HG03571 (cell line): Measurements from ENCODE around the gene CNIH3.

ENCODE experiments used
- ATAC-seq: cut with Tn5 transposase; IDR thresholded peaks from one replicate; pipeline ENCODE4 v1.9.1; 2021; ENCODE audit not compliant: unreplicated experiment

The CNIH3 gene

DNA sequence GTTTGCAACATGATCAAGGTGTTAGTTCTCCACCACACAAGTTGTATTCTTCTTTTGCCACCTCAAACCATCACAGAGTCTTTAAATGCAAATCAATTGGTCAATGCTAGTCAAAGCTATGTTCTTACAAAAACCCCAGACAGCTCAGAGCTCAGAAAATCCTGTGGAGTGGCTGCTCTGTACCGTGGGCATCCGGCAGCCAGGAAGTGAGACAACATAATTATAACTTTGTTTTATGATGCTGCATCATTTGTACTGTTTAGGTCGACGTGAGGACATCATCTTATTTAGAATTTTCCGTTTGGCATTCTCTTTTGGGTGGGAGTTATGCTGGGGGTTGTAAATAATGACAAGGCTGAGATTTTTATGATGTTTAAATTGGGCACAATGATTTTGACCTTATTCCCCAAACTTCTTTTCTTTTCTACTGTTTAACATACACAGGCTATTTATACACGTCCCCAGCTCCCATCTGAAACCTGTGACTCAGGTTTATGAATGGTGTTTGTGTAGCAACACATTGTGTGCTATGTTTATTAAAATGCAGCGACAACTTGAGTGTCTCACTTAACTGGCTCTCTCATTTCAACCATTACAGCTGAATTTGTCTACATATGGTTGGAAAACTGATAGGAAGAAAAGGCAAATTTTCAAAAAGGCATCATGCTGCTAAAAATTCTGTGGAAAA lies 124.0 kb downstream of the CNIH3 start:
- peak; percentile 77 for ATAC-seq

DNA sequence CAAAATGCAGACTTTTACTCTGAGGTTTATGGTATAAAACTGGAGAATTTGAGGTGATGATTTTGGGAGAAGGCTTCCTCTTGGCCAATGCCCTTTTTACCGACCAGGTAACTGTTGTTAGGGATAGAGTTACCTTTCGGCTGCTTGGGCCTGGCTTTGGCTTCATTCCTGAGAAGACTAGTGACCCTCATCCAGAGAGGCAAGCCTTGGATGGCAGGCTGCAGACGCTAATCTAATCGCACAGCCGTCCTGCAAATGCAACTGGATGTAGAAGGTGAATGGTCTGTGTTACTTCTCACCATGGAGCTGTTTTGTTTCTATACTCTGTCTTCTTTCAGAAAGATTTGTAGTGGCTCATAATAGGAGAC lies 124.6 kb downstream of the CNIH3 start:
- ATAC-seq: no peak

DNA sequence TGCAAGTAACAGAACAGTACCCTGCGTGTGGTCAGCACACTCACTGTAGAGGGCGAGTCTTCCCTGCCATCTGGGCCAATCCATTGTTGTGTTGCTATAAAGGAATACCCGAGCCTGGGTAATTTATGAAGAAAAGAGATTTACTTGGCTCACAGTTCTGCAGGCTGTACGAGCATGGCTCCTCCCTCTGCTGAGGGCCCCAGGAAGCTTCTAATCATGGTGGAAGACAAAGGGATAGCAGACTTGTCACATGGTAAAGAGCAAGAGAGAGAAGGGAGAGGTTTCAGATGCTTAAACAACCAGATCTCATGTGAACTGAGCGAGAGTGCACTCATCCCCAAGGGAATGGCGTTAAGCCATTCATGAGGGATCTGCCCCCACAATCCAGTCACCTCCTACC lies 126.2 kb downstream of the CNIH3 start:
- ATAC-seq: no peak

DNA sequence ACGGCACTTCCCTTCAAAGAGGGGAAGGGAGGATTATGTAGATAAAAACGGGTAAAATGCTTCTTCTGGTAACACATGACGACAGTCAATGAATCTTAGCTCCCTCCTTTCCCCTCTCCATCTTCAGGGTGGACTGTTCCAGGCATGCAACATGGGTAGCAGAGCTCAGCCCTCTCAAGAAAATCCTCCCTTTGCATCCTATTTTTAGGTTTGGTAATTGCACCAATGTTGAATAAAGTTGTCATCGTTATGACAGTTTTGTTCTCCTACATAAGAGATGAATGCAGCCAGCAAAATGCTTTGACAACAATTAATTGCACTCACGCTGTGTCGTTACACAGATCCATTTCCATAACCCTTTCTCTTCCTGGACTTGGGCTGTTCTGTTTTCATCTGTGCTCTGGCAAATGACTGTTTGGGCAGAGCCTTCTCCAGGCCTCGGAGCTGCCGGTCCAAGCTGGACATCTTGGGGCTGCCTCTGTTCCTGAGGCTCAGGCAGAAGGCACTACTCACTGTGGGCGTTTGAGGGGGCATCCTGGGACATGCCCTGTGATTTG lies 127.6 kb downstream of the CNIH3 start:
- no peak for ATAC-seq

DNA sequence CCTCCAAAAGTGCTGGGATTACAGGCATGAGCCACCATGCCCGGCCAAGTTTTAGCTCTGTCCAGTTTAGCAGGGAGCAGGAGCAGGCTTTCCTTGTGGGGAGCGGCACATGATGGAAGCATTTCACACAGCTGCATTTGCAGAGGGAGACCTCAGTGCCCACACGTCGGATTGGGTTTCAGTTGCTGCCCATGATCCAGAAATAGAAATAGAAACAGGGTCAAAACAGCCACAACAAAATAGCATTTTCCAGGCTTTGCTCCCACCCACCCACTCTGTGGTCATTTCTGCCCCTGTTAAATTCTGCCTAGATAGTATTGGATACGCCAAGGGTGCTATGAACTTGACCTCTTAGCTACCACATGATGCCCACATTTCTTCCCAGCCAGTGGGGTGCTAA lies 128.4 kb downstream of the CNIH3 start:
- no peak for ATAC-seq

DNA sequence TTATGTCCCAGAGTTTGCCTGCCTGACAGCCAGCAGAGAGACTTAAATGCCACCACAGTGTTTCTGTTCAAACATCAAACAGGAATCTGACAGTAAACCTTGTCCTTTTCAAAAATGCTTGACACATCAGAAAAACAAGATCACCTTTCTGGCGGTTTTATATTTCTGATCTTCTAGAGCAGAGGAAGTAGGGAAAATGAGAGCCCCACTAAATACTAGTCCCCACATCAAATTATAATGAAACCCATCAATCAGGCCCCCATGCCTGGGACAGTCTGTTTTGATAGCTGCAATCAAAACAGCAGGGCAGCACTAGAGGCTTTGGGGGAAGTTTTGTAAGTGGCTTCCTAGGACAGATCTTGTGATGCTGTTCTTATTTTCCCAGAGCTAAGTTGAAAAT lies 129.3 kb downstream of the CNIH3 start:
- no peak for ATAC-seq

DNA sequence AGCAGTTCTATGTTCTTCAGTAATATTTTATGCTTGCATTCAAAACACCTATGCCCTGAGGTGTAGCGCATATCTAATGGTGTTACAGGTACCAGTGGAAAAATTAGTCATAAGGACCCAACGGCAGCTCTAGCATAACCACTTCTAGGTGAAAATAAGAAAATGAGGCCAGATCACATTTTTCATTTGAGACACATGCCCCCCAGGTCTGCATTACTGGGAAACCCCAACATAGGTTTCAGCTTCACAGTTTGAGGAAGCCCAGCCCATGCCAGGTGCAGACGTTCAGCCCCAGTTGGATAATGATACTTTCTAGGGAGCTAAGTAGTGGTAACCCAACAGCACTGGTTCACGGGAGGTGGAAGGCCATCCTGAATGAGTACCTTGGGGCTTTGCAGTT lies 129.8 kb downstream of the CNIH3 start:
- no peak for ATAC-seq

DNA sequence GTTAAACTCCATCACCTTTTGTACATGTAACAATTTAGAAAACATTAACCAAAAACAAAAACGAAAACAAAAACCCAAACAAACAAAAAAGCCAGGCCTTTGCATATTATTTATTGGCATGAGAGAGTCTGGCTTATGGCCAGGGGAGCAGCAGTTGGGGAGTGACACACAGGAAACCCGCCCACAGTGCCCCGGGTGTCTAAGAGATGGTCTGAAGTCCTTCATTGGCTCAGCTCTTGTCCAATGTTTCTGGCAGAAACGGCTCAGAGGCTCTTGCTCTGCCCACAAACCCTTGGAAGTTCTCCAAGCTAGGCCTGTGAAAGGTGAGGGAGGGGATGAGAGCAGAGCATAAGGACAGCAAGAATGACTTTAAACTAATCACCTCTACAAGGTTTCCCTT lies 131.5 kb downstream of the CNIH3 start:
- peak; percentile 53 for ATAC-seq

DNA sequence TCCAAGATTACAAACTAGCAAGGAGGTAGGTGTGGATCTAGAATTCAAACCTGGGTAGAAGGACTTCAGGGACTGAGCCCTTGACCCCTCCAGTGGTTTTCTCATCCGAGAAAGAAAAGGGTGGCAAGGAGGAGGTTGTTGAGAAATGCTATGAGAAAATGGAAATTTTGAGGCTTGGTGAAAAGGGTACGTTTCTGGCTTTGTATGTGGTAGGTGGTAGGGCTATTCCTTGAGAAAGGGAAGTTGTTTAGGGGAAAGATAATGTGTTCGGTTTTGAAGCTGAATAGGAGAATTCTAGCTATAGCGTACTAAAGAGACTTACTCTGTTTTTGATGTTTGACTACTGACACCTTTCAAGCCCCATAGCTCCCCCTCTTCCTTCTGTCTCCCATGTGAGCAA lies 133.8 kb downstream of the CNIH3 start:
- no peak for ATAC-seq

DNA sequence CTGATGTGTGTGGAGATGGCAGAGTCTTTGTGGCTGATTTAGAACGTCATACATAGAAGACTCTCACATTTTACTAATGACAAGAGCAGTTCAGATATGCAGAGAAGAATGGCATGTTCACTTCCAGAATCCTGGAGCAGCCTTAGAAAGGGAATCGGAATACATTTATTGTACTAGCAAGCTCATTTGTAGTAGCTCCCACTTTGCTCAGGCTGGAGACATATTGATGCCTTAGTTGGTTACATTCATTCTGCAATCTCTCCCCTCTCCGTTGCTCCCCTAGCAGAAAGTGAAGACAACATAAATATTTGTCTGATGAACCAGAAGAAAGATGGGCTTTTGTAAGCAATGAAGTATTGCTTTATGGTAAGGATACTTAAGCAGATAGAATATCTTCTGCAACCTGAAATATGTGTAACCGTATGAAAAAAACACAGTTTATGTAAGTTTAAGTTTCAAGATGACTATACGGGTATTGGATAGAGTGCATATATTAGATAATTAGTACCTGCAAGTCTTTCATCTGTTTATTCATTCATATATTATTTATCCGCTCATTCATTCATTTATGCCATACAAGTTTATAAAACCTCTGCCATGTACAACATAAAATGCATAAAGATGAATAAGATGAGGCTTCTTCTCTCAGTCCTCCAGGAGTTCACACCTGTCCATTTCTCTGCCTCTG lies 135.7 kb downstream of the CNIH3 start:
- ATAC-seq: no peak

DNA sequence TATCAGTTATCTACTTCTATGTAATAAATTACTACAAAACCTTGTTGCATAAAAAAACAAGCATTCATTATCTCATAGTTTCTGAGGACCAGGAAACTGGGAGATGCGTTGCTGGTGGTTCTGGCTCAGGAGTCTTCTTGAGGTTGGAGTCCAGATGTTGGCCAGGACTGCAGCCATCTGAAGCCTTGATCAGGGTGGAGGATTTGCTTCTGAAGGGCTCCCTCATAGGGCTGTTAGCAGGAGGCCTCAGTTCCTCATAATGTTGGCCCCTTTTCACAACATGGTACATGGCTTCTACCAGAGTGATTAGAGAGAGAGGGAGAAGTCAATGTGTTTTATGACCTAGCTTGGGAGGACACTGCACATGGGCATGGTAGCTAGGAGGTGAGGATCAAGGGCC lies 137.4 kb downstream of the CNIH3 start:
- no peak for ATAC-seq

DNA sequence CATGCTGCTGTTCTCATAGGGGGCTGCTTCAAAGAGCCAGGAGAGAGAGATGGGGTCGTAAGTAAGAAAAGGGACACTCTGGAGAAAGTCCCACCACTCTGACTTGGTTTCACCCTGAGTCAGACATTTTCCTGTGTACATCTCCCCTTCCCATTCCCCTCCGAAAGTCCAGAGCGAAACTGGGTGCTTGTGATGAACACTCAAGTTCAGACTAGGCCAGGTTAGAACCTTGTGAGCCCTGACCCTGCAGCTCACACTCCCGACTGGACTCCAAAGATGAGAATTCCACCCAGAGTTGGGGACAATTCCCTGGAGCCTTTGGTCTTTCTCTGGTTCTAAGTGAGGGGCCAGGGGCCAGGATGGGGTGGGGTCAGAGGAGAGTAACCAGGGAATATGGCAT lies 139.5 kb downstream of the CNIH3 start:
- no peak for ATAC-seq

DNA sequence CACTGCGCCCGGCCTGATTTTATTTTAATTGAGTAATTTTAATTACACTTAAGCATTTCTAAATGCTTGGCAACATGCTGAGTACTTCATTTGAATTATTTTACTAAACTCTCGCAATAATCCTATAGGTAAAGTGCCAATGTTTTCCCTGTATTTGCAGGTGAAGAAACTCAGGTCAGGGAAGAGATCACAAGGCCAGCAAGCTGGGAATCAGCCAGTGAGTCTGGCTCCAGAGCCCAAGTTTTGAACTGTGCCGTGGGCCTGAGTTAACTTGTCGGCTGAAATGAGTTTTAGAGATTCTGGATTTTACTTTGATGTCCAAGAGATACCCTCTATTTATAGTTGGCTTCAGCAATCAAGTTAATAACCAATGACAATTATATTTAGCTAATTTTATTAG lies 141.4 kb downstream of the CNIH3 start:
- no peak for ATAC-seq

DNA sequence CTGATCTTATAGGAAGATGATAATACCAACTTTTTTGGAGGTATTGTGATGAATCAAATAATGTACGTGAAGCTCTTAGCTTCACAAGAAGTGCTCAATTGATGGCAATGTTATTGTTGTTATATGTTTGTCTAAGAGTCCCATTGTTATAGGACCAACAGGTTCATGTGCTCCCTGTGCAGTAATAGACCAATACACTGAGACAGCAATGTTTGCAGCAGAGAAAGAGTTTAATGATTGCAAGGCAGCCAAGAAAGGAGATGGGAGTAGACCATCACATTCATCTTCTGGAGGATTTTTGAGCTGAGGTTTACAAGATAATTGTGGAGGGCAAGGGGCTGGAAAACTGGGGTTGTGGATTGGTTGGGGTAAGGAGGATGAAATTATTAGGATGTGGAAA lies 143.0 kb downstream of the CNIH3 start:
- no peak for ATAC-seq

DNA sequence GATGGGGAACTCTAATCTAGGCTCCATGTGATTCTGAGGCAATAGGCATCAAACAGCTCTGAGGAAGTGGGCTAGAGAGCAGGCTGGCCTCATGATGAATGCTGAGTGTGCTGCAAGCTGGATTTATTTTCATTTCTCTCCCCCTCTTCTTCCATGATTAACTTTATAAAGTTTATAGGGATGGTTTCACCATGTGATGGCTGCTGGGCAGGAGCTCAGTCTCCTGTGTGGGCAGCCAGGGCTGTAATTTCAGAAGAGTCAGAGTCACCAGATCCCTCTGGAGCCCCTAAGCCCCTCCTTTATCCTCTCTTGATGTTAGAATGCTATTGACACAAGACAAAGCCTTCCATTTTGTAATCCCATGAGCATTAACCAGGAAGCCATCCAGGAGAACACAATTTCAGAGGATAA lies 143.6 kb downstream of the CNIH3 start:
- ATAC-seq: no peak

DNA sequence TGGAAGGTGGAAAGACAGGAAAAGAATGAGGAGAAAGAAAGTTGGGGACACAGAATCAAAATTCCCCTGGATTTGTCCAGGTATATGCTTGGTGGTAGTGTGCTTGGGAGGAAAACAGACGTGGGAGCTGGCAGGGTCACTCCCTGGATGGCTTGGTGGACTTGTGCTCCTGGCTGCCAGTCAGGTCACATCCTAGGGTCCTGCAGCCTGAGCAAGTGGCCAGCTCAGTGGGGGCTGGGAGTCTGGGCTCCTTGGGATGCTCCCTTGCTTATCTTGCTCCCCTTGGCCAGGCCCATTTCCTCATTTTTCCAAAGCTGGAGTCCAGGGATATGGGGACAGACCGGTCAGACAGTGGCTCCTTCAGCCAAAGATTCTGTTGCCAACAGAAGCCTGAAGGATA lies 144.0 kb downstream of the CNIH3 start:
- ATAC-seq: no peak

DNA sequence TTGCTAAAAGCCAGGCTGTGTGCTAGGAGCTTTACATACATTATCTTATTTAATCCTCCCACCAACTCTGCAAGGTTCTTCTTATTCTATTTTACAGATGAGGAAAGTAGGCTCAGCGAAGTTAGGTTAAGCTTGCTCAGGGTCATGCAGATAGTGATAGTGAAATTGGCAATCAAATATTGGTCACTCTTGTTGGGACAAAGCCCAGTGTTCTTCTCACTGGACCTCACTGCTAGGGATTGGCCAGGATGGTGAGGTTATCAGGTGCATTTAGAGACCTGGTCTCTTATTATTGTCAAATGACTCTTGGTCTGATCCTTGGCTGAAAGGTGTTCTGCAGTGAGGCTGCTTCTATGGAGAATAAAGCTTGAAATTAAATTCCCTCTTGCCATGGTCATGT lies 145.1 kb downstream of the CNIH3 start:
- ATAC-seq: no peak

DNA sequence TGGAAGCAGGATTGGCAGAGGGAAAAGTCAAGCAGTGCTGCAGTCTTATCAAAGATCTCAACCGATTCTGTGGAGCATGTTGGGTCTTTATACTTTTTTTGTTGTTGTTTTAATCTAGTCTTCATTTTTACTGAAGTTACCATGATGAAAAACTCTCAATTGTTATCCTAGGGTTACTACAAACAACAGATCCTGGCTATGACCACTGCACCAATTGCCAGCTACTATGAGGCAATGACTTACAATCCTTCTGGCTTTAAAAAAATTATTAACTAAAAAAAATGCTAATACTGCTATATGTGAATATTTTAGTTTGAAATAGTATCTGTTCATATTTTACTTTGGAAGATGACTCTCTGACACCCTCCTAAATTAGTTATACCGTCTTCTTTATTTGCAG lies 145.9 kb downstream of the CNIH3 start:
- ATAC-seq: no peak

DNA sequence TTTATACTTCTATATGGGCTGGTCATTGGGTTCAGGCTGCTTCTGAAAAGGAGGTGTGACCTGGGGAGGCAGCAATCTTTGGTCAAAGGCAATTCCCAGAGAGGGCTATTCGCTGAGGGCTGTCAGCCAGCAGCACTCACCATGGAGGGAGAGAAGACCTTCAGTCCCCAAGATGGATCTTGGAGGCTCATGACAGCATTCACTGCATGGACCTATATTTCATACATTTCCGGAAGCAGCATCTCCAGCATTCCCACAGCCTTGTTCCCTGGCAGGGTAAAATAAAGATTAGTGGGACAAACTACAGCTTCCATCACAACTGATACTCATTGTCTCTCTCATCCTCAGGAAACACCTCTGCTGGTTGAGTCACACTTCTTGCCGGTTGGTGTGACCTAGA lies 146.6 kb downstream of the CNIH3 start:
- no peak for ATAC-seq

DNA sequence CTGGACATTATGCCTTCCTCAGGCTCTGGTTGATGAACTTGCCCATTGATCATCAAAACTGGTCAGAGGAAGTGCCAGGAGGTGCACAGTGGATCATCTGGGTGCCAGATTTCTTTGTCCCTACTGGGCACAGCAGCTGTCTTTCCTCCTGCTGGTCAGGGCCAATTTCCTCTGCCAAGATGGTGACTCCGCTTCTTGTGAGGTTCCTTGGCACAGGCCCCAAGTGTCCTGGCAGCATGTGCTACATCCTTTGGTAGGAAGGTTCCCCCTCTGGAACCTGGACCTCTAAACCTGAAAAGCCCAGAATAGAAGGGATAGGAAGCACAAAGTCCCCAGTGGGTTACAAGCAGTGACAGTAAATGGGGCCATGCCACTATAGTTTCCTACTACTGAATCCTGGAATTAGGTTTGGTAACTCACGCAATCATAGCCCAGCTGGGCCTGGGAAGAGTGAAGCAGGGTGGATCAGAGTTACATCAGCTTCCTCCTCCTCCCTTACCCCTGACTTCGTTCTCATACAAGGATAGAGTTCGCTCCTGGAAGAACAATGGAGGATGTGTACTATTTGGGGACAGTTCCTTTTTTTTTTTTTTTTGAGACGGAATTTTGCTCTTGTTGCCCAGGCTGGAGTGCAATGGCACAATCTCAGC lies 147.1 kb downstream of the CNIH3 start:
- no peak for ATAC-seq

DNA sequence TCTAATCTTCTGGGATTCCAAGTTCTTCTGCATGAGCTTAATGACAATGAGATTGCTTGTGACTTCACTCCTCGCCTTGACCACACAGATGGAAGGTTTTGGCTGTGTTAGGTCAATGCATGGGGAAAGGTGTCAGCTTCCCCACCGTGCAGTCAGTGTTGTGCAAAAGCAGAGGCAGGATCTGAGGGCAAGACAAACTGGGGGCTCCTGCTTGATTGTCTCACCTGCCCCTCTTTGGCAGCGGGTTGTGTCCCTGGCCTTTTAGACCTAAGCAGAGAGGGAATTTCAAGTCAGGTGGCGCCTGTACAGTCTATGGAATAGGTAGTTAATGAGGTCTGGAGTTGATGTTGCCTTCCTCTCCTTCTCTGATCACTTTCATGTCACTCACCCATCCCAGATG lies 150.1 kb downstream of the CNIH3 start:
- ATAC-seq: no peak

DNA sequence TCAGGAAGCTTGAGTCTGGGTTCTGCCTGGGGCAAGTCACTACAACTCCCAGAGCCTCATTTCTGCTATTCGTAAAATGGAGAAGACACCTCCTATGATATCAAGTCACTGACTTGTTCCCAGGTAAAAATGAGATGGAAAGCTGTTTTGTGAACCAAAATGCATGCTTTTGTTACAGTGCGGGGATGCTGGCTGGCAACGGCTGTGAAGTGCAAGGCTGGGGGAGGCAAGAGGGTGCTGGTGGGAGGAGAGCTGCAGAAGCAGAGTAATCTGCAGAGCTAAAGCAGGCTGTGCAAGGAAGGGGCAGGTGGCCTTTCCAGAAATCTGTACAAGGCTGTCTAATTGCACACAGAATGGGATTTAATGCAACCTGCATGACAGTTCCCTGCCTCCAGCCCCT lies 150.9 kb downstream of the CNIH3 start:
- ATAC-seq: no peak
